ENCODE measurements around the gene PSTPIP1.

PSTPIP1 gene

DNA sequence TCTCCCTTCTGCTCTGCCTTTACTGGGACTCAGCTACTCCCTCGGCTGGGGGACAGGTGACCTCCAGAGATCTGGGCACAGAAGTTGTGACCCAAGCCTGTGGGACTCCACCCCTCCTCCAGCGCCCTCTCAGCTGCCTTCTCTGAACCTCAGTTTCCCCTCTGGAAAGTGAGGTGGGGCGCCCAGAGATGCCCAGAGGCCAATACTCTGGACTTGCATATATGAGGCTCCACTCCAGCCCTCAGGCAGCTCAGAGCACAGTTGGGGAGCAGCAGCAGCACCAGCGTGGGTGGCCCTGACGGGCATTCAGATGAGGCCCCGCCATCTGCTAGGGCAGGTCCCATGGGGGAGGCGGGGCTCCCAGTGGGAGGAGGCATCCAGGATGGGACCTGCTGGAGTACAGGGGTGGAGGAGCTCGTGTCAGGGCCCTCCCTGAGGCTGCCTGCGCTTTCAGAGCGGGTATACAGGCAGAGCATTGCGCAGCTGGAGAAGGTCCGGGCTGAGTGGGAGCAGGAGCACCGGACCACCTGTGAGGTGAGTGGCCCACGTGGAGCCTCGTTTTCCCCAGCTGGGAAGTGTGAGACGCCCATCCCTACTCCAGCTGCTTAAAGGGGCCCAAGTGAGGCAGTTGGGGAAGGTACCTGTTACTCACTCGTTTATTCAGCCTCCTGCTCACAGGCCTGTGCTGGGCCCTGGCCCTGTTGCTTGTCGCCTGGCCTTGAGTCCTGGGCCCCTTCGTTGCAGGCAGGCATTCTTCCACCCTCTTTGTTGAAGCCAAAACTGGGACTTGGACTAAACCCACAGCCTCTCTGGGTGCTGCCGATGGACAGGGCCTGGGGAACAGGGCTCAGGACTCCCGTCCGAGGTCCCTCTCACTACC, 35.4 kb downstream of the PSTPIP1 start:
- DNase-seq (ENCODE audit: low read depth in 2 of 2), result no peak

DNA sequence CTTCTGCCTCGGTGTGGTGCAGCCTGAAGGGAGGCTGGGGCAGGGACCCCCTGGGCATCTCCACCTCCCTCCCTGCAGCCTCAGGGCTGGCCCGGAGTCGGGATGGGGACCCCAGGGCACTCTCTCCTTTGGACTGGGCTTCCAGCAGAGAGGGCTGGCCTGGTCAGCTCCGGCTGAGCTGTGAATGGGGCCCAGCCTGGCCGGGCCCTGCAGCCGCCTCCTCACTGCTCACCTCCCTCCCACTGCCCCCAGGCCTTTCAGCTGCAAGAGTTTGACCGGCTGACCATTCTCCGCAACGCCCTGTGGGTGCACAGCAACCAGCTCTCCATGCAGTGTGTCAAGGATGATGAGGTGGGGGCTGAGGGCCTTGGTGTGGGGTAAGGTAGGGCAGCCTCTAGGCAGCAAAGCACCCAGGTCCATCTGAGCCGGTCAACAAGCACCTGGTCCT, 36.0 kb downstream of the PSTPIP1 start:
- no peak for DNase-seq (ENCODE audit: low read depth in 2 of 2)

DNA sequence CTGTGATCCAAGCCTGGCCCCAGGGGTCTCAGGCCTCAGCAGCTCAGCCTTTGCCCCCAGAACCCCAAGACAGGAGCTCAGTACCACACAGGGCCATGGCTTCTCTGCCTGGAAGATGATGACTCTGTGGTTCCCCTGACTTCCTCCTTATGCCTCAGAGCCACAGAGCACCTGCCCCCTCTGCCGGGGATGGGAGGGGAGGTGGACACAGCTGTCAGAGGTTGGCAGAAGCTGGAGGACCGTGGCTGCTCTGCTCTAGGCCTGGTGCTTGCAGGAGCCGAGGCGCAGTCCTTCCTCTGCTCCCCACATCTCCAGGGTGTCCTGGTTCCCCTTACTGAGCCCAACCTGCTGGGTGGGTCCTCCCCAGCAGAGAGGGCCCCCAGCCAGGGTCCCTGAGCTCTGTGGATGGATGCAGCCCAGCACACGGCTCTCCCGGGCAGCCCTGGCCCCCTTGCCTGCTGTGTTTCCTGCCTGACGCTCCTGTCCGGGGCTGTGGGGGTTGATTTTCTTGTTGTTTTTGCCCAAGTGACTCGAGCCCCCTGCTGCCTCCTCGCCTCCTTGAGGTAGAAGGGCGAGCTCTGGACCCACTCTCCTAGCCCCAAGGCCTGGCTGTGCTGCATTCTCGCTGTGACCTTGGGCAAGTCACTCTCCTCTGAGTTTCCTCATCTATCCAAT, 36.6 kb downstream of the PSTPIP1 start:
- no peak for DNase-seq (ENCODE audit: low read depth in 2 of 2)

DNA sequence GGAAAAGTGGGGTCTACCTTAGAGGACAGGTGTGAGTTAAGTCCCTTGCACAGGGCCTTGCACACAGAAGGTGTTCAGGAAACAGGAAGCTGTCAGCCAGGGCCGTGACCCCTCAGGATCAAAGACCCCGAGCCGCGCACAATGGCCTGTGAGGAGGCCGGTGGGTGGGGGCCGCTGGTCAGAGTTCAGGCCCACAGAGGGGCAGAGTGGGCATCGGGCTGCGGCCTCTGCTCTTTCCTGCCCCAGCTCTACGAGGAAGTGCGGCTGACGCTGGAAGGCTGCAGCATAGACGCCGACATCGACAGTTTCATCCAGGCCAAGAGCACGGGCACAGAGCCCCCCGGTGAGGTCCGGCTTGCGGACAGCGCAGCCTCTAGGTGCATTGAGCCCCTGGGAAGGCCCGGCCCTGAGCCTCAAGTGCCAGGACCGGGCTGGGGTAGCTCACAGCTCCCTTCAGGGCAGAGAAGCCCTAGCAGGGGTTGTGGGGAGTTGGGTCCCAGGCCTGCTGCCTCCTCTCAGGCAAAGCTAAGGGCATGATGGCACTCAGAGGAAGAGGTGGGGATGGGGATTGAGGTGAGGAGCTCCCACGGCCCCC, 37.2 kb downstream of the PSTPIP1 start:
- DNase-seq (ENCODE audit: low read depth in 2 of 2), result no peak

DNA sequence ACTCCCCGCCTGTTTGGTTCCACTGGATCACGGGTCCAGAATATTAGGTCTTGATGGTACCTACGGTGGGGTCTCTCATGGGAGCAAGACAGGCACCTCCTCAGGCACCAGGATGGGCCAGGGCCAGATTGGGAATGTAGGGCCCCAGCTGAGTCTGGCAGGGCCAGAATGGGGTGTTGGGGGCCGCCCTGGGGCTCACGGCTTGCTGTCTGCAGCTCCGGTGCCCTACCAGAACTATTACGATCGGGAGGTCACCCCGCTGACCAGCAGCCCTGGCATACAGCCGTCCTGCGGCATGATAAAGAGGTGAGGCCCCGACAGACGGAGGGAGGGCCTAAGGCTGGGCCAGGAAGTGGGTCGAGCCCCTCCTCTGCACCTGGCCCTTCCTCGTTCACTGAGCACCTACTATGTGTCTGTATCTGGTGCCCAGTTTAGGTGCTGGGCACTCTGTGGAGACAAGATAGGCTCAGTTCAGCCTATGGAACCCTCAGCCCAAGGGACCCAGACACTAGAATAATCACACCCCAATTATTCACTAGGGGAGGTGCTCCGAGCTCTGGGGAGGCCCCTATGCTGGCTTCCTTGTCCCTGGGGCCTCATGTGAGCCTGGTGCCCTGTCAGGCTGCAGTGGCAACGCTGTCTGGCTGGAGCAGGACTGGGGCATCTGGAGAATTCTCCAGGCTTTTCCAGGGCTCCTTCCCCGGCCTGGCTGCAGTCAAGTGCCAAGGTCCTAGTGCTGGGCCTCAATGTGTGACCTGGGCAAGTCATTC, 37.9 kb downstream of the PSTPIP1 start:
- DNase-seq (ENCODE audit: low read depth in 2 of 2), result no peak

DNA sequence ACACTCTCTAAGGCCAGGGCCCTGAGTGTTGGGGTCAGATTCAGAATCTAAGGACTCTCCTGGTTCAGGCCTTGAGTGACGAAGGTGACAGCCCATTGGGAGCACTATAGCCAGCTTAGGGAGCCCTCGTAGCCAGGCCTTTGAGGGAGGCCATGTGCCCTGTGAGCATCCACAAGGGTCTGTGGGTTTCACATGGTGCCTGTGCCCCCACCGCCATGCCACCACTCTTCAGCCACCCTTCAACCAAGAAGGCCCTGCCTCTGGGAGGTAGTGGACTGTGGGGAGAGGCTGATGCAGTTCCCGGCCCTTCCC, 38.4 kb downstream of the PSTPIP1 start:
- no peak for DNase-seq (ENCODE audit: low read depth in 2 of 2)

DNA sequence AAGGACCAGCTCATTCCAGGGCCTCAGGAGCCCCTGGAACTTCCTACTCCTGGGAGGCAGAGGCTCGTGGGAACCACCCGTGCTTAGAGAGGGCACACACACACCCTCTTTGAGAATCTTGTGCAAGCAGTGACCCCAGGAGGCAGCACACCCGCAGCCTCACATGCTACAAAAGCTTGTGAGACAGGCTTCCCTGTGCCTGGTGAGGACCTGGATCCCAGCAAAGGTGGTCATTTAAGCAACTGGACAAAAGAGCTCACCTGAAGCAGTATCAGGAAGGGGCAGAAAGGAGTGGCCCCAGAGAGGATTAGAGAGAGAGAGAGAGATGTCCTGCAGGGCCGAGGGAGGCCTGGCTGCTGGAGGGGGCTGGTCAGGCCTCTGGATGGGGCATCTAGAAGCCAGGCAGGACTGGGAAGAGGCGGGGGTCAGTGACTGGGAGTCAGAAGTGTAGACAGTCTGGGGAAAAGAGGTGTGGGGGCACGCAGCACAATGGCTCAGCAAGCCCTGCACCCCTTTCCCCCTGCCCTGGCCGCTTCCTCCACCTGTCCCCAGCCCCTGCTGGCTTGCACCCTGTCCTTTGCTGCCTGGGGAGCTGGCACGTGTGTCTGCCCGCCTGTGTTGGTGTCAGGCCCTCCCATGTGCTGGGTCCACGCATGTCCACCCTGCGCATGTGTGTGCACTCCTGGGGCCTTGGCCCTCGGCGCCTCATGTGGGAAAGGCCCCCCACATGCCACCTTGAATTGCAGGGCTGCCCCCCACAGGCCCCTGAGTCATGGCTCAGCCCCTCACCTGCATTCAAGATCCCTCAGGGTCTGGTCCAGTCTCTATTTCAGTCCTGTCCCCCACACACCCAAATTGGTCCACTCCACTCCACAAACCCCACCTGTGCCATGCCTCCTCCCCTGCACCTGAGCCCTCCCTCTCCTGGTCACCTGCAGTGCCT, 39.1 kb downstream of the PSTPIP1 start:
- no peak for DNase-seq (ENCODE audit: low read depth in 2 of 2)

DNA sequence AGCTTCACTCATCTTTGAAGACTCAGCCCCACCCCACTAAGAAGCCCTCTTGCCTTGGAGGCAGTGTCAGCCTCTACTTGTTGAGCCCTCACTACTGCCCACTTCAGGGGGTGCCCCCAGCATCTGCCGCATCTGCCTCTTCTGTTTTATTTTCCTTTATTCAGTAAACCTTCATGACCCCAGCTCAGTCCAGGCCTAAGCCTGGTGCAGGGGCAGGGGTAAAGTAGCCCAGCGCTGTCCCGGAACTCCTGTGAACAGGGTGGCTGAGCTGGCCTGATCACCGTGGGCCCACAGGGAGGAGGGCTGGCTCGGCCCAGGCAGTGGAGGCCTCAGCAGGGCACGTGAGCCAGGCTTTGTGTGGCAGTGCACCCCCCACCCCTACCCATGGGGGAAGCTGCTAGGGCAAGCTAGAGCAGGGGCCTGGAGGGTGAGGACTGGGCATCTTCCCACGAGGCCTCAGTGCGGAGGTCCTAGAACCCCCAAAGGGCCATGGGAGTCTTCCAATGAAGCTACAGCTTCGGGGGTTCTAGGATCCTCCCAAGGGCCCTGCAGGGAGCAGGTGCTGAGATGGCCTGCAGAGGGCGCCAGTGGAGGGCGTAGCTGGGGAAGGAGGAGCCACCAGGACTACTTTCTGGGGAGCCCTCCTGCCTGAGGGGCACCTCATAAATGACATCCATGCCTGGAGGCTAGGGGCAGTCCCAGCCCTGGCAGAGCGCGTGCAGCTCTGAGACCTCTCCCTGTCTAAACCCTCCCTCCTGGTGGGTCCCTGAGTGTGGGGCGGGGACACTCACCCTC, 40.0 kb downstream of the PSTPIP1 start:
- DNase-seq (ENCODE audit: low read depth in 2 of 2), result no peak

DNA sequence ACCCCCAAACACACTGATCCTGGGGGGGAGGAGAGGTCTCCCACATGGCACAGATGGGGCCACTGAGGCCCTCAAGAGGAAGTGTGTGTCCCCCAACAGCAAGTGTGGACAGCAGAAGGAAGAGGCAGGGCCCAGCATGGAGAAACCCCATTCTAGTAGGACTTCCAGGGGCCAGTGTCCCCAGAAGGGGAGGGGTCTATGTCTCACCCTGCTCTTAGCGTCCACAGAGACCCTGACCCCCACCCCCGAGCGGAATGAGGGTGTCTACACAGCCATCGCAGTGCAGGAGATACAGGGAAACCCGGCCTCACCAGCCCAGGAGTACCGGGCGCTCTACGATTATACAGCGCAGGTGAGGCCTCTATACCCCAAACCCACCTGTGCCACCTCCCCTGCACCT, 40.7 kb downstream of the PSTPIP1 start:
- DNase-seq (ENCODE audit: low read depth in 2 of 2), result no peak

DNA sequence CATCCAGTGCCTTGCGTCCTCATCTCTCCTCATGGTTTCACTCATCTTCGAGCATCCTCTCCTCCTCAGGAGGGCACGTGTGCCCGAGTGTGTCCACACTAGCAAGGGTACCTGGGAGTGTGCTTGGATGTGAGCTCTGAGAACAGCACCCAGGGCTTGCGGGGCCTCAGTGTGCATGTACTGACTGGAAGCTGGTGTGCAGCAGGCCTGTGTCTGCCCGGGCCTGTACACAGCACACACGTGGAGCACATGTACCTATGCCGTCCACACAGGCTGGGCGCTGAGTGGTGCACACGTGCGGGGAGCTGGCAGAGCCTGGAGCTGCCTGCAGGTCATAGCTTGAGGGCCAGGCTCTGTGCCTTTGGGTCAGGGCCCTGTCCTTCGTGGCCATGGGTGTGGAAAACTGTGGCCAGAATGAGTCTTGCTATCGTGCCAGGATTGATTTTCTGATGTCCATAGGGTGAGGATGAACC, 41.1 kb downstream of the PSTPIP1 start:
- no peak for DNase-seq (ENCODE audit: low read depth in 2 of 2)

DNA sequence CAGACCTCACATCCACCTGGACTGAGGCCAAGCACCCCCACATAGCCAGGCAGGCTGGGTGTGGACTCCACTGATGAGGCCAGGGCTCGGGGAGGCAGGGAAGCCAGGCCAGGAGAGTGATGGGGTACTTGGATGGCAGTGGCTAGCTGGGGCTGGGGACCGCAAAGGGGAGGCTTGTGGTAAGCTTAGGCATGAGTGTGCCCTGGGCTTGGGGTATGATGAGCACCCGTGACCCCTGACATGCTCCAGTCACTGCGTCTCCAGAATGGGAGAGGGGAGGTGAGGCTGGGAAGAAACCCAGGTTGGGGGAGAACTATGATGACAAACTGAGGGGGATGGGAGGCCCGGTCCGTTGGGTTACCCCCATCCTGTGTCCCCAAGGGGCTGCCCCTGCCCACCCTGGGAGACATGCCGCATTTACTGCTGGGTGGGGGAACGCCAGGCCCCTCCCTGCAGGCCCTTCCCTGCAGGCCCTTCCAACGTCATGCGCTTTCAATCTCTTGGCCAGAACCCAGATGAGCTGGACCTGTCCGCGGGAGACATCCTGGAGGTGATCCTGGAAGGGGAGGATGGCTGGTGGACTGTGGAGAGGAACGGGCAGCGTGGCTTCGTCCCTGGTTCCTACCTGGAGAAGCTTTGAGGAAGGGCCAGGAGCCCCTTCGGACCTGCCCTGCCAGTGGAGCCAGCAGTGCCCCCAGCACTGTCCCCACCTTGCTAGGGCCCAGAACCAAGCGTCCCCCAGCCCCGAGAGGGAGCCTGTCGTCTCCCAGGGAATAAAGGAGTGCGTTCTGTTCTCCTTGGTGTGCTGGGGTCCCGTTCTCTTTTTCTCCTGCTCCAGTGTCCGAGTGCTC, 41.8 kb downstream of the PSTPIP1 start:
- DNase-seq (ENCODE audit: low read depth in 2 of 2), result no peak

DNA sequence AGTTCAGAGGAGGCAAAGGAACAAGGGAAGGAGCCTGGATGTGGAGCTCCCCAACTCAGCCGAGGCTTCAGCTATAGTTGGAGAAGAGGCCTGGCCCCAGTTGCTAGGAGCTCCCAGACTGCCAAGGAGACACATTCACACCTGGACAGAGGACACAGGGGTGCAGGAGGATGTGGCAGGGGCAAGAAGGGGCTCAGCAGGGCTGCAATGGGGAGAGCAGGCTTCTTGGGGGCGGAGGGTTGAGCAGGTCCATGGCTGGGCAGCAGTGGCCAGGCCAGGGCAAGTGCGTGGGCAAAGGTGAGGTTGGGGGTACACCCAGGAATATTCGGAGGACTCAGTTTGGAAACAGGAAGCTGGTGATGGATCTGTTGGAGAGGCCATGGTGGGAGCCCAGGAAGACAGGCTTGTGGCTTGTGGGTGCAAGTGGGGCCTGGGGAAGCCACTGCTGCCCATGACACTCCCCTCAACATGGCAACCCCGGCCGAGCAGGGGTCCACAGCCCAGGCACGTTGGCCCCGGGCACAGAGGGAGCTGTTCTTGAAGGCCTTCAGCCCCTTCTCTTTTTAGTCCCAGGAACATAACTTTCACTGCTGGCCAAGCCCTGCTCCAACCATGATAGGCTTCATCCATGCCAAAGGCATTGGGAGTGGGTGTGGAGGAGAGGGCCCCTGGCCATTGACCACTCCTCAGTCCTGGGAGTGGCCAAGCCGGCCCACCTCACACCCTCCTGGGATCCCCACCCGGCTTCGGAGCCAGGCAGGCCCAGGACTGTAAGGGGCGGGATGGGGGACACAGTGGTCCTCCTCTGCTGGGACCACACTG, 42.7 kb downstream of the PSTPIP1 start:
- no peak for DNase-seq (ENCODE audit: low read depth in 2 of 2)

DNA sequence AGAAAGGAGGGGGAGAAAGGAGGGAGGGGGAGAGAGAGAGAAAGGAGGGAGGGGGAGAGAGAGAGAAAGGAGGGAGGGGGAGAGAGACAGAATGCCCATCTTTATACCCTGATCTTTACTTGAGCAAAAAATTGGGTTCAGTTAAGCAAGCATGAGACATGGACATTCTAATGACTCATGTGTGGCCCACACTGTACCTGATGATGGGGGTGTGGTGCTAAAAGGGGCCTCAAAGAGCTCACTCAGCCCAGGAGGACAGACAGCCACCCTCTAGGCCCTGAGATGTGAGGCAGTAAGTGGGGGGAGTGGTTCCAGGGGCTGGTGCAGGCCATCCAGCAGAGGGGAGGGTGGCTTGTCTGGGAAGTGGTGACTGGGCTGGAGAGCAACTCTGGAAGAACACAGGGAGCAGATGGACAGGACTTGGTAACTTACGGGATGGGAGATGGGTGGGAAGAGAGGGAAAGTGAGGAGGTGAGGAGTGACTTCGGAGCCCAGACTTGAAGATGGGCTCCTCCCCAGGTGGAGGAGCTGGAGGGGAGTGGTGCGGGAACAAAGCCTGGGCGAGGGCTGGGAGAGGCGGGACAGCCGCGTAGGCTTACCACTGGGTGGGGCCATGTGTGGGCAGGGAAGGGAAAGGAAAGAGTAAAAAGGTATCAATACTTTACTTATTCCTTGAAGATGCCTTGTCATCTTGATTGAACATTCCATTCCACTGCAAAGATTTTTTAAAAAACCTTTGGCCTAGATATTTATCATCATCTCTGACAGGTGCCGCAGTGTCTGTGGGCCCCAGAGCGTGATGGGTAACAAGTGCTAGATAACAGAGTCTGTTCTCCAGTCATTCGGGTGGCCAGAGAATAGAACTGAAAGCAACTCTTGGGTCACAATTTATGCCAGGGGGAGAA, 43.6 kb downstream of the PSTPIP1 start:
- no peak for DNase-seq (ENCODE audit: low read depth in 2 of 2)

DNA sequence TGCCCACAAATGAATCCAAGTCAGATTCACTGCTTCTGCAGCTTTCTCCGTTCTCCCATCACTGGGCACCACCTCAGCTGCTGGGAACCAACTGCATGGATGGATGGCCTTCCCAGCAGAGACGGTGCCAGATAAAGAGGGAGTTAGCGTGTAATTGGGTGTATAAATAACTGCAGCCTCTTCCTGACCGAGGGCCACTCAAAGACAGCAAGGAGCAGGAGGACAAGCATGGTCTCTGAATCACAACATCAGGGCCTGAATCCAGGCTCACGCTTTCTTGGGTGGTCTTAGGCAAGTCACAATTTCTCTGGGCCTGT, 44.2 kb downstream of the PSTPIP1 start:
- no peak for DNase-seq (ENCODE audit: low read depth in 2 of 2)

DNA sequence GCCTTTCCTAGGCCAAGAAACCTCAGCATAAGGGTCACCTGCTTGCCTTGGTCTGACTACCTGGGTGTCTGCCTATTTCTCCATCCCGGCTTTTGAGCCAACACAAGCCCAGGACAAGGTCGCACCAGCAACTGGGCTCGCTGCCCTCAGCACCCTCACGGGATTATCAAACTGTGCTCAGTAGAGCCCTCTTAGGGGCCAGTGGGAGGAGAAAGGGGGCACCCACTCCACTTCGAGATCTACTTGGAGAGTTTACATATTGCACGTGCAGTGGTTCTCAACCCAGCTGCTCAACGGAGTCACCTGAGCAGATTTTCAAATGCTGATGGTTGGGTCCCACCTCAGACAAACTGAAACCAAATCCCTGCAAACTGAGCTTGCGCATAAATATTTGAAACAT, 44.9 kb downstream of the PSTPIP1 start:
- DNase-seq (ENCODE audit: low read depth in 2 of 2), result no peak

DNA sequence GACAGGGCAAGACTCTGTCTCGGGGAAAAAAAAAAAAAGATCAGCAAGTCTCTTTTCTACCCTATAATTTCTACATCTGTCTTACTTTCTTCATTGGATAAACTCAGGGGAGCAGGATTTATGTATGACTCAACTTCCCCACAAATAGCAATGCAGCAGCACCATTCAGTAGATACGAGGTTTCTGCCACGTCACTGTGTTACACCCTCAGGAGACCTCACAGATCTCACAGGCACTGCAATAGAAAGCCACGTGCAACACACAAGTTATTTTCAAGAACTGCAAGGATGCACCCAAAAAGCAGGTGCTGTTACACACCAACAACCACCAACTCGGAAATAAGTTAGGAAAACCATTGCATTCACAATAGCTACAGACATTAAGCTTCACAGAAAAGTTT, 45.7 kb downstream of the PSTPIP1 start:
- DNase-seq (ENCODE audit: low read depth in 2 of 2), result no peak

DNA sequence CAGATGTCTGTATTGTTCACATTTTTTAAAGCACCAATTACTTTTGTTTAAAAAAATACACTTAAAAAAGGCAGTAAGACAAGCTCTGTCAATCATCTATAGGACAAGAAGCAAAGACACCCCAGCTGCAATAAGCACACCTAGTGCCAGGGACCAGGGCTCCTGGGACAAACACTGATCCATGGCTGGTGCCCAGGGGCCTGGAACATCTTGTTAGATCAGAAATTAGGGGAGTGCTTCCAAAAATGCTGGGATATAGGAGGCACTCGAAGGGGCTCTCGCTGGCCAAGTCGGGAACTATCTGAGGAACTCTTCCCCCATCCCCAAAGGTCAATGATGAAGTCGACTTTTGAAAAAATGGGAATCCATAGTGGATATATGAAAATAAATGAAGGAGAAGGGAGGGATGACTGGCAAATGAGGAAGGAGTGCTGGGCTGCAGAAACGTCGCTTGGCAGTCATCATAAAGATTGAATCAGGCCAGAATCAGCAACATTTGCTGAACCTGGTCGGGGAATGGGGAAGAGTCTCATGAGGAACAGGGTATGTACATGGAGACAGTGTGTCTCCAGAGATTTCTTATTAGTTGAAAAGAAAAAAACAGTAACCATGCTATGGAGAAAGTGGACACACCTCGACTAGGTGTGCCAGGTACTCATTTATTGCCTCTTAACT, 47.5 kb downstream of the PSTPIP1 start:
- DNase-seq (ENCODE audit: low read depth in 2 of 2), result no peak
